ENCODE results near the gene YIPF1. TPM values are rescaled to one million over a fixed set of nuclear protein-coding genes. Genes with fewer than 3 reads are reported as not detected.
"Not testable (repeated sequence)": the region's sequence is repeated elsewhere in the genome, so short reads cannot be mapped to it uniquely, and the experiment has no call there.

The YIPF1 gene
- total and polyA plus RNA-seq, 12 donors: 22.2 to 59.5 (median 38.9) TPM

- no peak for DNase-seq
- WGBS, 4 donors: 95 to 98% (median 96%) methylated on average over 3 of the region's 3 CpGs
- intact Hi-C loops (cut with DNase I): no loop called here
- H3K27me3 ChIP-seq: no peaks in the 10 kb centered on the region
- H3K4me1 ChIP-seq (replicated peaks in 1 of 2): no peaks in the 10 kb centered on the region
- TF ChIP-seq POLR2A (IDR thresholded peaks at IDR 0.05) (no peak), CTCF (IDR thresholded peaks at IDR 0.05) (no peak)
- H3K4me3 ChIP-seq: no peak overlapping the region
- no peak overlapping the region for H3K27ac ChIP-seq
- peaks cover 0 to 3% of the 10 kb centered on the region in 2 donors for H3K36me3 ChIP-seq (replicated peaks in 1 of 2)
- no peaks in the 10 kb centered on the region for H3K9me3 ChIP-seq (replicated peaks in 1 of 3)
Measured at GRCh38 chr1:53822931-53823330, 66.7 kb downstream of the YIPF1 start.

GRCh38 chr1:53821380-53821779 lies 68.2 kb downstream of the YIPF1 start:
- 94 to 98% (median 96%) methylated on average over 5 of the region's 5 CpGs for WGBS, 4 donors
- peaks cover 0 to 3% of the 10 kb centered on the region in 2 donors for H3K36me3 ChIP-seq (replicated peaks in 1 of 2)
- no peak overlapping the region for H3K27ac ChIP-seq
- H3K4me1 ChIP-seq (replicated peaks in 1 of 2): no peaks in the 10 kb centered on the region
- intact Hi-C loops (cut with DNase I): no loop called here
- H3K27me3 ChIP-seq: no peaks in the 10 kb centered on the region
- H3K9me3 ChIP-seq (replicated peaks in 1 of 3): no peaks in the 10 kb centered on the region
- DNase-seq: no peak
- no peak for TF ChIP-seq POLR2A (IDR thresholded peaks at IDR 0.05)
- TF ChIP-seq CTCF (IDR thresholded peaks at IDR 0.05): no peak
- H3K4me3 ChIP-seq: no peak overlapping the region

- intact Hi-C loops (cut with DNase I): no loop called here
- TF ChIP-seq CTCF (IDR thresholded peaks at IDR 0.05): no peak
- TF ChIP-seq POLR2A (IDR thresholded peaks at IDR 0.05): no peak
- H3K36me3 ChIP-seq (replicated peaks in 1 of 2): no peaks in the 10 kb centered on the region
- no peaks in the 10 kb centered on the region for H3K9me3 ChIP-seq (replicated peaks in 1 of 3)
- no peaks in the 10 kb centered on the region for H3K4me1 ChIP-seq (replicated peaks in 1 of 2)
- no peak for DNase-seq
- H3K27ac ChIP-seq: no peak overlapping the region
- H3K27me3 ChIP-seq: no peaks in the 10 kb centered on the region
- no peak overlapping the region for H3K4me3 ChIP-seq
Measured at GRCh38 chr1:53819387-53819786, 70.2 kb downstream of the YIPF1 start.

GRCh38 chr1:53816584-53816983 lies 73.0 kb downstream of the YIPF1 start:
- H3K27me3 ChIP-seq; H3K4me1 ChIP-seq (replicated peaks in 1 of 2); DNase-seq; H3K4me3 ChIP-seq; H3K27ac ChIP-seq; intact Hi-C loops (cut with DNase I); H3K9me3 ChIP-seq (replicated peaks in 1 of 3); H3K36me3 ChIP-seq (replicated peaks in 1 of 2): not testable (repeated sequence)
- 92 to 100% (median 97%) methylated on average over 1 of the region's 1 CpG for WGBS, 4 donors

- H3K27me3 ChIP-seq; intact Hi-C loops (cut with DNase I); H3K9me3 ChIP-seq (replicated peaks in 1 of 3); H3K36me3 ChIP-seq (replicated peaks in 1 of 2); H3K4me3 ChIP-seq; H3K27ac ChIP-seq; DNase-seq; H3K4me1 ChIP-seq (replicated peaks in 1 of 2): not testable (repeated sequence)
- WGBS, 4 donors: 63 to 88% (median 81%) methylated on average over 1 of the region's 1 CpG
Measured at GRCh38 chr1:53815484-53815883, 74.1 kb downstream of the YIPF1 start.

All from adrenal gland (tissue), 12 donors.